Measurements from ENCODE around the gene MRRF.

- TF ChIP-seq, protein P1, sequence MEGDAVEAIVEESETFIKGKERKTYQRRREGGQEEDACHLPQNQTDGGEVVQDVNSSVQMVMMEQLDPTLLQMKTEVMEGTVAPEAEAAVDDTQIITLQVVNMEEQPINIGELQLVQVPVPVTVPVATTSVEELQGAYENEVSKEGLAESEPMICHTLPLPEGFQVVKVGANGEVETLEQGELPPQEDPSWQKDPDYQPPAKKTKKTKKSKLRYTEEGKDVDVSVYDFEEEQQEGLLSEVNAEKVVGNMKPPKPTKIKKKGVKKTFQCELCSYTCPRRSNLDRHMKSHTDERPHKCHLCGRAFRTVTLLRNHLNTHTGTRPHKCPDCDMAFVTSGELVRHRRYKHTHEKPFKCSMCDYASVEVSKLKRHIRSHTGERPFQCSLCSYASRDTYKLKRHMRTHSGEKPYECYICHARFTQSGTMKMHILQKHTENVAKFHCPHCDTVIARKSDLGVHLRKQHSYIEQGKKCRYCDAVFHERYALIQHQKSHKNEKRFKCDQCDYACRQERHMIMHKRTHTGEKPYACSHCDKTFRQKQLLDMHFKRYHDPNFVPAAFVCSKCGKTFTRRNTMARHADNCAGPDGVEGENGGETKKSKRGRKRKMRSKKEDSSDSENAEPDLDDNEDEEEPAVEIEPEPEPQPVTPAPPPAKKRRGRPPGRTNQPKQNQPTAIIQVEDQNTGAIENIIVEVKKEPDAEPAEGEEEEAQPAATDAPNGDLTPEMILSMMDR (IDR thresholded peaks at IDR 0.05; ENCODE audit: extremely low read depth in 1 of 2, insufficient read depth in 1 of 2, low read depth in 1 of 2, low read length in 2 of 2), result no peak
- TF ChIP-seq EZH2 (IDR thresholded peaks at IDR 0.05; ENCODE audit: borderline replicate concordance, low read depth, low read length, severe bottlenecking), result no peak
These were observed 48.4 kb upstream of the MRRF start for GRCh38 chr9:122216138-122216797.

Data from endothelial cell of umbilical vein (primary cell).